ENCODE measurements around the gene BAHCC1. TPM values are rescaled to one million over a fixed set of nuclear protein-coding genes. Genes with fewer than 3 reads are reported as not detected.

Gene BAHCC1
- total RNA-seq, 1 experiment from 2014 or later = 29.8 TPM

GRCh38 chr17:81510785-81511553, 115.7 kb downstream of the BAHCC1 start:
- peaks cover 4% of the 10 kb centered on the region; the same call in 1 of the 2 replicates for H3K9me3 Mint-ChIP-seq
- POLR2A ChIA-PET = interaction anchor here (0.6 to 0.9 kb wide), 3 partner anchors 27 to 114 kb away, joined by 3 to 5 read pairs (median 3); no protein-coding TSS in a partner anchor
- DNase-seq (ENCODE audit: low spot score) = no peak
- H3K36me3 Mint-ChIP-seq = peaks cover 38% of the 10 kb centered on the region
- H3K4me3 Mint-ChIP-seq = peak overlapping the region; percentile 99
- peak overlapping the region; percentile 94 for H3K27ac Mint-ChIP-seq
- CTCF ChIA-PET = interaction anchor here (0.8 kb wide), 1 partner anchor 256 kb away, joined by 3 read pairs; no protein-coding TSS in a partner anchor
- peaks cover 33% of the 10 kb centered on the region for H3K4me1 Mint-ChIP-seq
- peaks cover 10% of the 10 kb centered on the region; the same call in 1 of the 2 replicates for H3K27me3 Mint-ChIP-seq (ENCODE audit: low read depth)
- no peak for ATAC-seq
- no peak for TF ChIP-seq CREB1 (CRISPR knock-in tag; IDR thresholded peaks at IDR 0.05)
- TF ChIP-seq ZSCAN18 (CRISPR knock-in tag; IDR thresholded peaks at IDR 0.05) = no peak
- no peak for TF ChIP-seq JUN (CRISPR knock-in tag; IDR thresholded peaks at IDR 0.05)
- no peak for TF ChIP-seq IRF1 (CRISPR knock-in tag; IDR thresholded peaks at IDR 0.05)
- peak; percentile 81; the same call in 1 of the 2 replicates for TF ChIP-seq ETV6 (CRISPR knock-in tag; IDR thresholded peaks at IDR 0.05)
- TF ChIP-seq IRF2 (CRISPR knock-in tag; IDR thresholded peaks at IDR 0.05; ENCODE audit: borderline replicate concordance, low read depth) = no peak
- no peak for TF ChIP-seq ZNF396 (CRISPR knock-in tag; IDR thresholded peaks at IDR 0.05; ENCODE audit: borderline replicate concordance)
- TF ChIP-seq SP1 (CRISPR knock-in tag; conservative IDR thresholded peaks at IDR 0.05) = no peak
- TF ChIP-seq ZNF232 (CRISPR knock-in tag; IDR thresholded peaks at IDR 0.05) = 0 out of 2 replicates have a peak, but pooled peaks have one; percentile 52
- TF ChIP-seq ZNF263 (CRISPR knock-in tag; IDR thresholded peaks at IDR 0.05; ENCODE audit: low read depth) = no peak
- TF ChIP-seq RORB (CRISPR knock-in tag; IDR thresholded peaks at IDR 0.05) = no peak
- TF ChIP-seq ATF2 (CRISPR knock-in tag; IDR thresholded peaks at IDR 0.05; ENCODE audit: borderline replicate concordance, low read depth) = no peak
- peak; percentile 54; the same call in 1 of the 2 replicates for TF ChIP-seq ATF3 (CRISPR knock-in tag; conservative IDR thresholded peaks at IDR 0.05)
- no peak for TF ChIP-seq ZNF281 (CRISPR knock-in tag; IDR thresholded peaks at IDR 0.05)
- no peak for TF ChIP-seq ZNF532 (CRISPR knock-in tag; IDR thresholded peaks at IDR 0.05; ENCODE audit: borderline replicate concordance)
- TF ChIP-seq PRDM15 (CRISPR knock-in tag; IDR thresholded peaks at IDR 0.05) = no peak
- TF ChIP-seq ZNF425 (CRISPR knock-in tag; conservative IDR thresholded peaks at IDR 0.05) = no peak
- TF ChIP-seq NR1H2 (CRISPR knock-in tag; IDR thresholded peaks at IDR 0.05) = no peak
- no peak for TF ChIP-seq PRRX2 (CRISPR knock-in tag; IDR thresholded peaks at IDR 0.05)
